Measurements from ENCODE around the gene CACNG6. TPM values are rescaled to one million over a fixed set of nuclear protein-coding genes. Genes with fewer than 3 reads are reported as not detected.

CACNG6 gene
- total RNA-seq, 1 experiment from 2014 or later: 2.5 TPM

DNA sequence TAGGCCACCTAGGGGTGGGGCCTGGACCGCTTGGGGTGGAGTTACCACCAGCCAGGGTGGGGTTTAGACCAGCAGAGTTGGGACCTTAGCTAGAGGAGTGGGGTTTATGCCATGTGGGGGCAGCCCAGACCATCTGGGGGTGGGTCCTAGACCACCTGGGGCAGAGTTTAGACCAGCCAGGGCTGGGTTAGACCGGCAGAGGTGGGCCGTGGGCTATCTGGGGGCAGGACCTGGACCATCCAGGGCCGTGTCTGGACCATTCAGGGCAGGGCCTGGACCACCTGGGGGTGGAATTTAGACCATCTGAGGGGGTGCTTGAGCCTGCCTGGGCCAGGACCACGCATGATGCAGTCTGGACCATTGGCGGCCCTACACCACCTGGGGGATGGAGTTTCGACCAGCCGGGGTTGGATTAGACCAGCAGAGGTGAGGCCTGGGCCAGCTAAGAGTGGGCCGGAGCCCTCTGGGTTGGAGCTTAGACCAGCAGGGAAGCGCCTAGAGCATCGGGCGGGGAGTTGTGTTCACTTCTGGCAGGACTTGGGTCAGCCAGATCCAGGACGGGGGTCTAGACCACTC, 10.0 kb upstream of the CACNG6 start (continued):
- TF ChIP-seq, protein P1, sequence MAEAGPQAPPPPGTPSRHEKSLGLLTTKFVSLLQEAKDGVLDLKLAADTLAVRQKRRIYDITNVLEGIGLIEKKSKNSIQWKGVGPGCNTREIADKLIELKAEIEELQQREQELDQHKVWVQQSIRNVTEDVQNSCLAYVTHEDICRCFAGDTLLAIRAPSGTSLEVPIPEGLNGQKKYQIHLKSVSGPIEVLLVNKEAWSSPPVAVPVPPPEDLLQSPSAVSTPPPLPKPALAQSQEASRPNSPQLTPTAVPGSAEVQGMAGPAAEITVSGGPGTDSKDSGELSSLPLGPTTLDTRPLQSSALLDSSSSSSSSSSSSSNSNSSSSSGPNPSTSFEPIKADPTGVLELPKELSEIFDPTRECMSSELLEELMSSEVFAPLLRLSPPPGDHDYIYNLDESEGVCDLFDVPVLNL (CRISPR knock-in tag; IDR thresholded peaks at IDR 0.05; ENCODE audit: borderline replicate concordance, low read depth): no peak
- TF ChIP-seq GABPB1 (CRISPR knock-in tag; IDR thresholded peaks at IDR 0.05): no peak
- TF ChIP-seq EMX1 (CRISPR knock-in tag; IDR thresholded peaks at IDR 0.05): 0 out of 2 replicates have a peak, but pooled peaks have one; percentile 35
- TF ChIP-seq MXD4 (CRISPR knock-in tag; IDR thresholded peaks at IDR 0.05; ENCODE audit: borderline replicate concordance): no peak
- peak; percentile 66; the same call in 1 of the 2 replicates for TF ChIP-seq CBFB (CRISPR knock-in tag; IDR thresholded peaks at IDR 0.05; ENCODE audit: low read depth)
- TF ChIP-seq, protein P2, sequence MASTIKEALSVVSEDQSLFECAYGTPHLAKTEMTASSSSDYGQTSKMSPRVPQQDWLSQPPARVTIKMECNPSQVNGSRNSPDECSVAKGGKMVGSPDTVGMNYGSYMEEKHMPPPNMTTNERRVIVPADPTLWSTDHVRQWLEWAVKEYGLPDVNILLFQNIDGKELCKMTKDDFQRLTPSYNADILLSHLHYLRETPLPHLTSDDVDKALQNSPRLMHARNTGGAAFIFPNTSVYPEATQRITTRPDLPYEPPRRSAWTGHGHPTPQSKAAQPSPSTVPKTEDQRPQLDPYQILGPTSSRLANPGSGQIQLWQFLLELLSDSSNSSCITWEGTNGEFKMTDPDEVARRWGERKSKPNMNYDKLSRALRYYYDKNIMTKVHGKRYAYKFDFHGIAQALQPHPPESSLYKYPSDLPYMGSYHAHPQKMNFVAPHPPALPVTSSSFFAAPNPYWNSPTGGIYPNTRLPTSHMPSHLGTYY (CRISPR knock-in tag; IDR thresholded peaks at IDR 0.05): no peak
- TF ChIP-seq, protein P3, sequence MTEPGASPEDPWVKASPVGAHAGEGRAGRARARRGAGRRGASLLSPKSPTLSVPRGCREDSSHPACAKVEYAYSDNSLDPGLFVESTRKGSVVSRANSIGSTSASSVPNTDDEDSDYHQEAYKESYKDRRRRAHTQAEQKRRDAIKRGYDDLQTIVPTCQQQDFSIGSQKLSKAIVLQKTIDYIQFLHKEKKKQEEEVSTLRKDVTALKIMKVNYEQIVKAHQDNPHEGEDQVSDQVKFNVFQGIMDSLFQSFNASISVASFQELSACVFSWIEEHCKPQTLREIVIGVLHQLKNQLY (CRISPR knock-in tag; IDR thresholded peaks at IDR 0.05): no peak
- no peak for TF ChIP-seq GRHL2 (CRISPR knock-in tag; IDR thresholded peaks at IDR 0.05; ENCODE audit: insufficient replicate concordance, severe bottlenecking)
- TF ChIP-seq NR3C1 (CRISPR knock-in tag; conservative IDR thresholded peaks at IDR 0.05; ENCODE audit: low read depth): no peak
- TF ChIP-seq PRRX2 (CRISPR knock-in tag; IDR thresholded peaks at IDR 0.05): 0 out of 2 replicates have a peak, but pooled peaks have one; percentile 16
- TF ChIP-seq GTF2I (CRISPR knock-in tag; conservative IDR thresholded peaks at IDR 0.05): no peak

DNA sequence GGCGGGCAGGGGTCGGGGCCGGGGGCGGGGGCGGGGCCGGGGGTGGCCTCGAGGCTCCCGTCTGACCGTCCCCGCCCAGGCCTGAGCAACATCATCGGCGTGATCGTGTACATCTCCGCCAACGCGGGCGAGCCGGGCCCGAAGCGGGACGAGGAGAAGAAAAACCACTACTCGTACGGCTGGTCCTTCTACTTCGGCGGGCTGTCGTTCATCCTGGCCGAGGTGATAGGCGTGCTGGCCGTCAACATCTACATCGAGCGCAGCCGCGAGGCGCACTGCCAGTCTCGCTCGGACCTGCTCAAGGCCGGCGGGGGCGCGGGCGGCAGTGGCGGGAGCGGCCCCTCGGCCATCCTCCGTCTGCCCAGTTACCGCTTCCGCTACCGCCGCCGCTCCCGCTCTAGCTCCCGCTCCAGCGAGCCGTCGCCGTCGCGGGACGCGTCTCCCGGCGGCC, 9.4 kb upstream of the CACNG6 start:
- Mint-ChIP-seq H3K9me3 (no peaks in the 10 kb centered on the region), H3K4me1 (peaks cover 12% of the 10 kb centered on the region), H3K4me3 (peak overlapping the region; percentile 93), H3K36me3 (no peaks in the 10 kb centered on the region), H3K27ac (no peak overlapping the region), H3K27me3 (ENCODE audit: low read depth) (peaks cover 4% of the 10 kb centered on the region; the same call in 1 of the 2 replicates)
- ATAC-seq (no peak), DNase-seq (ENCODE audit: low spot score) (peak; percentile 63)
- ChIA-PET POLR2A (interaction anchor here (0.6 to 2.8 kb wide), 4 partner anchors 34 to 122 kb away, joined by 3 to 16 read pairs (median 3); no protein-coding TSS in a partner anchor), CTCF (interaction anchor here (1.1 to 3.2 kb wide), 8 partner anchors 30 to 491 kb away, joined by 3 to 48 read pairs (median 21); no protein-coding TSS in a partner anchor)
- TF ChIP-seq TEAD4 (CRISPR knock-in tag; IDR thresholded peaks at IDR 0.05) (no peak), SOX15 (CRISPR knock-in tag; IDR thresholded peaks at IDR 0.05) (no peak), ZNF416 (CRISPR knock-in tag; IDR thresholded peaks at IDR 0.05) (no peak), ZNF396 (CRISPR knock-in tag; IDR thresholded peaks at IDR 0.05; ENCODE audit: borderline replicate concordance) (no peak), NFE2L1 (CRISPR knock-in tag; IDR thresholded peaks at IDR 0.05) (peak; percentile 28; the same call in 1 of the 2 replicates), NFATC4 (CRISPR knock-in tag; IDR thresholded peaks at IDR 0.05) (no peak), RELA (CRISPR knock-in tag; IDR thresholded peaks at IDR 0.05; ENCODE audit: borderline replicate concordance) (no peak), TCF7 (CRISPR knock-in tag; IDR thresholded peaks at IDR 0.05; ENCODE audit: low read depth) (0 out of 2 replicates have a peak, but pooled peaks have one; percentile 27), FOXP1 (CRISPR knock-in tag; IDR thresholded peaks at IDR 0.05; ENCODE audit: borderline replicate concordance) (peak; percentile 54; the same call in 1 of the 2 replicates)
- TF ChIP-seq, protein P4, sequence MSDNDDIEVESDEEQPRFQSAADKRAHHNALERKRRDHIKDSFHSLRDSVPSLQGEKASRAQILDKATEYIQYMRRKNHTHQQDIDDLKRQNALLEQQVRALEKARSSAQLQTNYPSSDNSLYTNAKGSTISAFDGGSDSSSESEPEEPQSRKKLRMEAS (CRISPR knock-in tag; IDR thresholded peaks at IDR 0.05): peak; percentile 66; the same call in 1 of the 2 replicates
- TF ChIP-seq, protein P5, sequence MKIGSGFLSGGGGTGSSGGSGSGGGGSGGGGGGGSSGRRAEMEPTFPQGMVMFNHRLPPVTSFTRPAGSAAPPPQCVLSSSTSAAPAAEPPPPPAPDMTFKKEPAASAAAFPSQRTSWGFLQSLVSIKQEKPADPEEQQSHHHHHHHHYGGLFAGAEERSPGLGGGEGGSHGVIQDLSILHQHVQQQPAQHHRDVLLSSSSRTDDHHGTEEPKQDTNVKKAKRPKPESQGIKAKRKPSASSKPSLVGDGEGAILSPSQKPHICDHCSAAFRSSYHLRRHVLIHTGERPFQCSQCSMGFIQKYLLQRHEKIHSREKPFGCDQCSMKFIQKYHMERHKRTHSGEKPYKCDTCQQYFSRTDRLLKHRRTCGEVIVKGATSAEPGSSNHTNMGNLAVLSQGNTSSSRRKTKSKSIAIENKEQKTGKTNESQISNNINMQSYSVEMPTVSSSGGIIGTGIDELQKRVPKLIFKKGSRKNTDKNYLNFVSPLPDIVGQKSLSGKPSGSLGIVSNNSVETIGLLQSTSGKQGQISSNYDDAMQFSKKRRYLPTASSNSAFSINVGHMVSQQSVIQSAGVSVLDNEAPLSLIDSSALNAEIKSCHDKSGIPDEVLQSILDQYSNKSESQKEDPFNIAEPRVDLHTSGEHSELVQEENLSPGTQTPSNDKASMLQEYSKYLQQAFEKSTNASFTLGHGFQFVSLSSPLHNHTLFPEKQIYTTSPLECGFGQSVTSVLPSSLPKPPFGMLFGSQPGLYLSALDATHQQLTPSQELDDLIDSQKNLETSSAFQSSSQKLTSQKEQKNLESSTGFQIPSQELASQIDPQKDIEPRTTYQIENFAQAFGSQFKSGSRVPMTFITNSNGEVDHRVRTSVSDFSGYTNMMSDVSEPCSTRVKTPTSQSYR (CRISPR knock-in tag; IDR thresholded peaks at IDR 0.05): no peak
- TF ChIP-seq, protein P6, sequence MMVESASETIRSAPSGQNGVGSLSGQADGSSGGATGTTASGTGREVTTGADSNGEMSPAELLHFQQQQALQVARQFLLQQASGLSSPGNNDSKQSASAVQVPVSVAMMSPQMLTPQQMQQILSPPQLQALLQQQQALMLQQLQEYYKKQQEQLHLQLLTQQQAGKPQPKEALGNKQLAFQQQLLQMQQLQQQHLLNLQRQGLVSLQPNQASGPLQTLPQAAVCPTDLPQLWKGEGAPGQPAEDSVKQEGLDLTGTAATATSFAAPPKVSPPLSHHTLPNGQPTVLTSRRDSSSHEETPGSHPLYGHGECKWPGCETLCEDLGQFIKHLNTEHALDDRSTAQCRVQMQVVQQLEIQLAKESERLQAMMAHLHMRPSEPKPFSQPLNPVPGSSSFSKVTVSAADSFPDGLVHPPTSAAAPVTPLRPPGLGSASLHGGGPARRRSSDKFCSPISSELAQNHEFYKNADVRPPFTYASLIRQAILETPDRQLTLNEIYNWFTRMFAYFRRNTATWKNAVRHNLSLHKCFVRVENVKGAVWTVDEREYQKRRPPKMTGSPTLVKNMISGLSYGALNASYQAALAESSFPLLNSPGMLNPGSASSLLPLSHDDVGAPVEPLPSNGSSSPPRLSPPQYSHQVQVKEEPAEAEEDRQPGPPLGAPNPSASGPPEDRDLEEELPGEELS (CRISPR knock-in tag; IDR thresholded peaks at IDR 0.05): peak; percentile 77; the same call in 1 of the 2 replicates
- TF ChIP-seq, protein P7, sequence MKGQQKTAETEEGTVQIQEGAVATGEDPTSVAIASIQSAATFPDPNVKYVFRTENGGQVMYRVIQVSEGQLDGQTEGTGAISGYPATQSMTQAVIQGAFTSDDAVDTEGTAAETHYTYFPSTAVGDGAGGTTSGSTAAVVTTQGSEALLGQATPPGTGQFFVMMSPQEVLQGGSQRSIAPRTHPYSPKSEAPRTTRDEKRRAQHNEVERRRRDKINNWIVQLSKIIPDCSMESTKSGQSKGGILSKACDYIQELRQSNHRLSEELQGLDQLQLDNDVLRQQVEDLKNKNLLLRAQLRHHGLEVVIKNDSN (CRISPR knock-in tag; IDR thresholded peaks at IDR 0.05): no peak
- TF ChIP-seq, protein P3 (CRISPR knock-in tag; IDR thresholded peaks at IDR 0.05): no peak
- TF ChIP-seq, protein P2 (CRISPR knock-in tag; IDR thresholded peaks at IDR 0.05): no peak
